HUES64 (cell line): ENCODE results near the gene CDC42EP4. TPM values are rescaled to one million over a fixed set of nuclear protein-coding genes. Genes with fewer than 3 reads are reported as not detected.

Source experiments
- H3K27ac ChIP-seq: 2 replicates; pipeline ENCODE4 v1.7.0; 2013; ENCODE audit warnings: low read depth, low read length, inconsistent platforms
- H3K27me3 ChIP-seq: 2 replicates; pipeline ENCODE4 v1.6.1; 2013; ENCODE audit warnings: mild to moderate bottlenecking, low read length; ENCODE audit not compliant: insufficient read depth
- H3K36me3 ChIP-seq: 2 replicates; pipeline ENCODE4 v1.6.1; 2013; ENCODE audit warnings: mild to moderate bottlenecking, low read length; ENCODE audit not compliant: insufficient read depth
- H3K4me1 ChIP-seq: 2 replicates; pipeline ENCODE4 v1.6.1; 2013; ENCODE audit warnings: mild to moderate bottlenecking, low read length, moderate library complexity; ENCODE audit not compliant: insufficient read depth
- H3K4me3 ChIP-seq: 2 replicates; pipeline ENCODE4 v1.5.1; 2013; ENCODE audit warnings: mild to moderate bottlenecking, low read length, moderate library complexity
- H3K9ac ChIP-seq: 2 replicates; pipeline ENCODE4 v1.6.1; 2013; ENCODE audit warnings: mild to moderate bottlenecking, low read depth, low read length
- H3K9me3 ChIP-seq: 2 replicates; pipeline ENCODE4 v1.6.1; 2013; ENCODE audit warnings: low read depth, low read length; ENCODE audit not compliant: insufficient read depth
- WGBS: fragments of 150-250, 120-280 bp; methylation state at CpG from one replicate; pipeline ENCODE4 v1.1.7; 2013; ENCODE audit warnings: missing lambda C conversion rate; 5-methylcytosine and 5-hydroxymethylcytosine counted together
- polyA plus RNA-seq, 2 experiments: library from polyadenylated mRNA; stranded (reverse); fragments of 50-300 nt; gene quantifications; one replicate each; pipeline ENCODE4 v1.2.3, GENCODE V29; 2013

Gene CDC42EP4, protein sequence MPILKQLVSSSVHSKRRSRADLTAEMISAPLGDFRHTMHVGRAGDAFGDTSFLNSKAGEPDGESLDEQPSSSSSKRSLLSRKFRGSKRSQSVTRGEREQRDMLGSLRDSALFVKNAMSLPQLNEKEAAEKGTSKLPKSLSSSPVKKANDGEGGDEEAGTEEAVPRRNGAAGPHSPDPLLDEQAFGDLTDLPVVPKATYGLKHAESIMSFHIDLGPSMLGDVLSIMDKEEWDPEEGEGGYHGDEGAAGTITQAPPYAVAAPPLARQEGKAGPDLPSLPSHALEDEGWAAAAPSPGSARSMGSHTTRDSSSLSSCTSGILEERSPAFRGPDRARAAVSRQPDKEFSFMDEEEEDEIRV
- polyA plus RNA-seq (2013, experiment 1 of 2): 16.1 TPM
- 20.4 TPM for polyA plus RNA-seq (2013, experiment 2 of 2)

DNA sequence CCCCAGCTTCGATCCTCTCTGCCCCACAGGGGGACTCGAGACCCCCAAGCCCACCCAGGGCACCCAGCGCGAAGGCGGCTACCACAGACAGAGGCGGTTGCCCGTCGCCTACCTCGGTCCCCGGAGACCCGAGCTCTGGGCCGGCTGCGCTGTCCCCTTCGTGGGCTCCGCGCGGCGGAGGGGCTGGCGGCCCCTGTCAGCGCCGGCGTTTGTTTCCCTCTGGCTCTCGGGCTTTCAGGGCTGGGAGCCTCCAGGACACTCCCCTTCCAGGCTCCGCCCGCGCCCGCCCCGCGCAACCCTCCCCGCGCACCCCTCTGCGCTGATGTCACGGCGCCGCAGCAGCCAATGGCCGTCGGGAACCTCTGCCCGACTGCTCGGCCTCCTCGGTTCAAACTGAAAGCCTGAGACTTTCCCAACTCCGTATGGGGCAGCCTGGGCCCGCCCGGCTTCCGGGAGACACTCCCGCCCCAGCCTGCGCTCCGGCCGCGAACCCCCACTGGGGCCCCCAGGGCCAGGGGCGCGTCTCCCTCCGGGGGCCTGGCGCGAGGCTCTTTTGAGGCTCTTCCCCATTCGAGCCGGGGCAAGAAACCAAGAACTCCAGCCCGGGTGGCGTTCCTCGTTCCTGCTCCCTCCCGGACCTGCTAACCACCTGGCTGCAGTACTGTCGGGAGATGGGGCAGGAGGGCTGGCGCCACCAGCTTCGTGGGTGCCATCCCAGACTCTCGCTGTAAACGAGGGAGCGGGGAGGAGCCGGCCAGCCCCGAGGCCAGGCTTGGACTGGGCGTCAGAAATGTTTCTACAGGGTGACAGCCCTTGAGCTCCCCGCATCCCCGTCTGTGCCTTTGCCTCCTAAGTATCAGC is at the start of gene CDC42EP4:
CDC42EP4 (minus strand) TSS at position 221 of the 861 bp plus-strand sequence. CDS start 25,501 bp downstream, outside the sequence.
- Histone ChIP-seq H3K27ac (peak within 1 kb of the TSS; percentile 83; the same call in 1 of the 2 replicates), H3K27me3 (peaks cover 13% of the 10 kb centered on the region), H3K9me3 (no peaks in the 10 kb centered on the region), H3K4me1 (peaks cover 27% of the 10 kb centered on the region), H3K9ac (peak within 1 kb of the TSS; percentile 81), H3K36me3 (no peaks in the 10 kb centered on the region), H3K4me3 (peak within 1 kb of the TSS; percentile 94)
- WGBS: under 1% methylated on average over 71 of the region's 71 CpGs

DNA sequence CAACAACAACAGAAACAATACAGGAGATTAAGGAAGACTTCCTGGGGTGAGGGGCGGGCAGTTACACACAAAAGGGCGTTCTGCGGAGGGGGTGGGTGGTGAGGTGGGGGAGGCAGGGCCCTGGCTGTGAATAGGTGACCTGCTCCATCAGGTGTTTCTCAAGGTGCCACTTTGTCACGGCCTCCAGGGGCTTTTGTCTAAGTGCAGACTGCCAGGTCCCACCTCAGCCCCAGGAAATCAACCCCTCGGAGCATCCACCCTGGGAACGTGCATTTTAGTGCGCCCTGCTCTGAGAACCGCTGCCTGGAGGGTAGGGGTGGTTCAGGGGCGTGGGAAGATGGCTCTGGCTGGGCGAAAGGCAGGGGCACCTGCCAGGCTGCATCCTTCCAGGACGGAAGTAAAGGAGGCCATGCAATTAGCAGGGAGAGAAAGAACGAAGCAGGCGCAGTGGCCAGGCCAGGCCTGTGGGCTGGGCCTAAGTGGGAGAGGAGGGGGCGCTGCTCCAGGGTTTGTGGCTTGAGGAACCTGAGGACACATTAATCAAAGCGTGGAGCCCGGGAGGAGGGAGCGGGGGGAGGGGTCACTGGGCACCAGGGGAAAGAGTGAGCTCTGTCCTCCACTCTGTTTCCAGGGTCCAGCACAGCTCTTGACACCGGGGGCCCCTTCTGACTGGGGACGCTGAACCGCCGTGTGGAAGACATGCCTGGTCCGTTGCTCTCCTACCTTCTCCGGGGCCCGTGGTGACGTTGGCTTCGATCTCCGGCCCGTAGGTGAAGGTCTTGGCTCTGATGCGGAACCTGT is 49.4 kb upstream of the CDC42EP4 start:
- H3K9ac ChIP-seq: peak overlapping the region; percentile 32

DNA sequence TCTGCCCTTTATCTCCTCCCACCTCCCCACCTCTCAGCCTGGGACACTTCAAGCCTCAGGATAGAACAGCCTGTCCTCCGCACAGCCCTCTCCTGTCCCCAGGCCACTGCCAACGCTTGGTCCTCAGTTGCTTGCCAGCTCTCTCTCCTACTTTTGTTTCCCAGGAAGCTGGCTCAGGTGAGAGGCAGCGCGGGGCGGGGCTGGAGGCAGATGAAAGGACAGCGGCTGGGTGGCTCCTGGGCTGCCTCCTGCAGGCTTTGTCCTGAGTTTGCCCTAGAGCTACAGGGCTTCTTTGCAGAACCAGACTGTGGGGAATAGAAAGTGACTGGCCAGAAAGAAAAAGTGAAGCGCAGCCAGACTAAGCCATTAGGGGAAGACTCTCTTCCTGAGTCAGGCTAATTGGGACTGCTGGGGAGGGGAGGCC is 48.2 kb upstream of the CDC42EP4 start:
- no peak overlapping the region for H3K4me3 ChIP-seq
- H3K27me3 ChIP-seq: no peaks in the 10 kb centered on the region
- H3K27ac ChIP-seq: peak overlapping the region; percentile 69; the same call in 1 of the 2 replicates
- 6% methylated on average over 7 of the region's 7 CpGs for WGBS
- peak overlapping the region; percentile 12; the same call in 1 of the 2 replicates for H3K9ac ChIP-seq
- no peaks in the 10 kb centered on the region for H3K36me3 ChIP-seq
- H3K9me3 ChIP-seq: no peaks in the 10 kb centered on the region
- H3K4me1 ChIP-seq: peaks cover 29% of the 10 kb centered on the region

More for the DNA sequence above, 49.4 kb upstream of the CDC42EP4 start:
- H3K4me1 ChIP-seq: peaks cover 39% of the 10 kb centered on the region
- no peaks in the 10 kb centered on the region for H3K36me3 ChIP-seq
- H3K27ac ChIP-seq: peak overlapping the region; percentile 82; the same call in 1 of the 2 replicates
- WGBS: 28% methylated on average over 29 of the region's 29 CpGs
- no peaks in the 10 kb centered on the region for H3K9me3 ChIP-seq
- no peaks in the 10 kb centered on the region for H3K27me3 ChIP-seq
- H3K4me3 ChIP-seq: peak overlapping the region; percentile 12

DNA sequence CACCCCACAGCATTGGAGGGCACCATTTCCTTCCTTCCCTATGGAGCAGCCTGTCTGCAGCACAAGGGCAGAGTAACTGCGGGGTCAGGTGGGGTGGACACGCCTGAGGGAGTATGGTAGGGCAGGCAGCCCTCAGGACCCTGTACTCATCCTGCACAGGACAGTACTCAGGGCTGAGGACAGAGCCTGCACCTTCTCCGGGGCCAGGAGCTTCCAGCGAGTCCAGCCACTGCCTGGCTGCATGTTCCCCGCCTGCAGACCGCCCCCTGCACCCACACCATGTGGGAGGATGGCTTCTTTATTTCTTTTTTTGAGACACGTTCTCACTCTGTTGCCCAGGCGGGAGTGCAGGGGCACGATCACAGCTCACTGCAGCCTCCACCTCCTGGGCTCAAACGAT is 47.6 kb upstream of the CDC42EP4 start:
- peaks cover 29% of the 10 kb centered on the region for H3K4me1 ChIP-seq
- no peaks in the 10 kb centered on the region for H3K9me3 ChIP-seq
- no peak overlapping the region for H3K4me3 ChIP-seq
- no peaks in the 10 kb centered on the region for H3K27me3 ChIP-seq
- H3K36me3 ChIP-seq: no peaks in the 10 kb centered on the region
- WGBS: 67% methylated on average over 10 of the region's 10 CpGs
- no peak overlapping the region for H3K27ac ChIP-seq
- H3K9ac ChIP-seq: no peak overlapping the region

DNA sequence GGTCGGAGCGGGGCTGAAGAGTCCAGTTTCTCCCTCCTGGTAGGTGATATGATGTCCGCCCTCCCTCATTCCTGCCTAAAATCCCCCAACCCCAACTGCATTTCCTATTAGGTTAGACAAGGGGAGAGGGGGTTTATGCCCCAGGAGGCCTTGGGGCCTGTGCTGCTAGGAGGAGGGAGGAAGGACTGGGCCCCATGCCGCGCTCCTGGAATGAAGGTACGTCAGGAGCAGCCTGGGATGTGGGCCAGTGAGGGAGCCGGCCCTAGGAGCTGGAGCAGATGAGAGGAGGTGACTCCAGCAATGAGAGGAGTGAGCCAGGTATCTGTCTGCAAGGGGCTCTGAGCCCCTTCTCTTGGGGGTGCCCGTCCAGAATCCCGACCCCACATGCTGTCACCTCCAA is 46.9 kb upstream of the CDC42EP4 start:
- H3K27ac ChIP-seq: no peak overlapping the region
- WGBS: 88% methylated on average over 8 of the region's 9 CpGs
- no peaks in the 10 kb centered on the region for H3K9me3 ChIP-seq
- H3K9ac ChIP-seq: no peak overlapping the region
- H3K36me3 ChIP-seq: no peaks in the 10 kb centered on the region
- no peaks in the 10 kb centered on the region for H3K27me3 ChIP-seq
- peaks cover 29% of the 10 kb centered on the region for H3K4me1 ChIP-seq
- no peak overlapping the region for H3K4me3 ChIP-seq

DNA sequence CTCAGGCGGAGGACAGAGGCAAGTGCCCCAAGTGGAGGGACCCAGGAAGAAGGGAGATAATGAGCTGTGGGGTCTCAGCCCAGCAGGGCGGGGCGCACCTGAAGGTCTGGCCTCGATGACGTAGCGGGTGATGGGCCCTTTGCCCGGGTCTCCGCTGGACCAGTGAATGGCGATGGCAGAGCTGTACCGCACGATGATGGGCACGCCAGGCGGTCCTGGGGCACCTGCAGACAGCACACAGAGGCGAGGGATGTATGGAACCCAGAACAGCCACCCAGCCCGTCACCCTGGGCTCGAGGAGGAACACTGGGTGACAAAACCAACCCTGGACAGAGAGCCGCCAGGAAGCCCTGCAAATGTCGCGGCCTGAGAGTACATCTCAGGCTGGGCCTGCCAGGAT is 46.2 kb upstream of the CDC42EP4 start:
- no peaks in the 10 kb centered on the region for H3K36me3 ChIP-seq
- no peak overlapping the region for H3K27ac ChIP-seq
- 96% methylated on average over 19 of the region's 19 CpGs for WGBS
- no peak overlapping the region for H3K4me3 ChIP-seq
- H3K9me3 ChIP-seq: no peaks in the 10 kb centered on the region
- no peak overlapping the region for H3K9ac ChIP-seq
- H3K27me3 ChIP-seq: no peaks in the 10 kb centered on the region
- peaks cover 26% of the 10 kb centered on the region for H3K4me1 ChIP-seq

DNA sequence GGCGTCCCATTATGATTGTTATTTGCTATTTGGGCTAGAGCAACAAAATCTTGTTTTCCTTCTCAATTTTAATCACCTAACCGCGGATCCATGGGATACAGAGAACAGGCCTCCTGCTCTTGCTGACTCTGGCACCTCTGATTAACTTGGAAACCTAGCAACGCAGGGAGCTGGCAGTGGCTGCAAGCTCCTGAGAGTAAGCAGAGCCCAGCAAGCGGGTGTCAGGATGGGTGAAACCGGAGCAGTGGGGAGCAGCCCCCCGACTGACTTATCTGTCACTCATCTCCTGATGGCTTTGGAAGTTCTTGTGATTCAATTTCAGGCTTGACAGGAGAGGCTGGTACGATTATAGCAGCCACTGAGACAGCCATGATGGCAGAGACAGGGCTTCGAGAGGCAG is 45.5 kb upstream of the CDC42EP4 start:
- Histone ChIP-seq H3K4me3 (no peak overlapping the region), H3K4me1 (peaks cover 26% of the 10 kb centered on the region), H3K9me3 (no peaks in the 10 kb centered on the region), H3K27me3 (no peaks in the 10 kb centered on the region), H3K27ac (no peak overlapping the region), H3K36me3 (no peaks in the 10 kb centered on the region), H3K9ac (no peak overlapping the region)
- 94% methylated on average over 9 of the region's 9 CpGs for WGBS

DNA sequence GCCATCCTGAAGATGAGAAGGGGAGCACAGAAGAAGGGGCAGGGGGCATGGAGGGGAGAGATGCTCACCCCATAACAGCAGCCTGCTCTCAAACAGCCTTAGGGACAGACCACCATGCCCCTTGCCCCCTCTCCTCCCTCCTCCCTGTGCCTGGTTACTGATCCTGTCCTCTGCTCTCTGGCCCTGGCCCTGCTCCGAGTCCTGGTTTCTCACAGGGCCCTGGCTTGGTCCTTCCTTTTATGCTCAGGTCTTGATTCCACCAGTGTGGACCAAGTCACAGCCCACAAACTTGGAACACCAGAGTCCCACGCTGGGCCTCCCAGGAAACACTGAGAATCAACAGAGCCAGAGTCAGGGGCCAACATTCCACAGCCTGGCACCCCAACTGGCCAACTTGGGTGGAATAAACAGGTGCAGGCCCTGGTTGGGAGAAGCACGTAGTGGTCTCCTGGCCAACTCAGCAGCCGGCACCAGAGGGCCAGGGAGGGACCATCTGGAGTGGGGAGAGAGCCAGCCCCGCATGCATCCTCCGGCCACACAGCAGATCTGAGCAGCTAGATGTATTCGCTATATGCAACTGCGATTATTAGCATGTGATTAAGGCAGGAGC is 44.9 kb upstream of the CDC42EP4 start:
- Histone ChIP-seq H3K36me3 (no peaks in the 10 kb centered on the region), H3K4me3 (no peak overlapping the region), H3K4me1 (peaks cover 21% of the 10 kb centered on the region), H3K9ac (no peak overlapping the region), H3K27me3 (no peaks in the 10 kb centered on the region), H3K9me3 (no peaks in the 10 kb centered on the region), H3K27ac (no peak overlapping the region)
- WGBS: 91% methylated on average over 8 of the region's 8 CpGs

DNA sequence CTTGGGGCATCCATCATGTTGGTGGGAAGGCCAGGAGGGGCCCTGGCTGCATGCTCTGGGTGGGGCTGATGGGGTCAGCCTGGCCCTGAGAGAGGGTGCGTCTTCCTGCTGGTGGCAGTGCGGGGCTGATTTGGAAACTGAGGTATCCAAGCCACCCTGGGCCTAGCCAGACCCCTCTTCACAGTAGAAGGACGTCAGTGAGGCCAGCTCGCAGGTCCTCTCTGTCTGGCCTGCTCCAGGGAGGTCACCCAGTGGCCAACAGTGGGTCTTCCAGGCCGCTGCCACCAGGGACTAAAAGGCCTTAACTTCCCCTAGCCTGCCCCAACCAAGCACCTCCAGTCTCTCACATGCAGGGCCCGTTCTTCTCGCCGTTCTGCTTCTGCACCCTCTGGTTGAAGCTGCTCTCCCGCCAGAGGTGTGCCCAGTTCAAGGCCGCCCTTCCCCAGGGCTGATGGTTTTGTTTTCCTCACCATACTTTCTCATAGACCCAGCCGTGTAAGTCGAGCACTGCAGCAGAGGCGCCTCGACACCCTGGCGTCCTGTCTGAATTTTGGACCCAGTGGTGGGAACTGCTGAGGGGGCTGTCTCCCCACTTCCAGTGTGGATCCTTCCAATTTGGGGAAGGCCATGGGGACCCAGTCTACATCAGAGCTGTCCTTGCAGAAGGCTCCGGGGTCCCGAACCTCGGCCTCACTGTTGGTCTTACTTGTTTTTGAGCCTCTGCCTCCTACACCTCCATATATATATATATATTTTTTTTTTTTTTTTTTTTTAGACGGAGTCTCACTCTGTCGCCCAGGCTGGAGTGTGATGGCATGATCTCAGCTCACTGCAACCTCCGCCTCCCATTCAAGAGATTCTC is 42.9 kb upstream of the CDC42EP4 start:
- no peaks in the 10 kb centered on the region for H3K36me3 ChIP-seq
- H3K4me3 ChIP-seq: no peak overlapping the region
- WGBS: 89% methylated on average over 20 of the region's 21 CpGs
- H3K27me3 ChIP-seq: no peaks in the 10 kb centered on the region
- peaks cover 3% of the 10 kb centered on the region; the same call in 1 of the 2 replicates for H3K4me1 ChIP-seq
- no peak overlapping the region for H3K27ac ChIP-seq
- H3K9ac ChIP-seq: no peak overlapping the region
- H3K9me3 ChIP-seq: no peaks in the 10 kb centered on the region

DNA sequence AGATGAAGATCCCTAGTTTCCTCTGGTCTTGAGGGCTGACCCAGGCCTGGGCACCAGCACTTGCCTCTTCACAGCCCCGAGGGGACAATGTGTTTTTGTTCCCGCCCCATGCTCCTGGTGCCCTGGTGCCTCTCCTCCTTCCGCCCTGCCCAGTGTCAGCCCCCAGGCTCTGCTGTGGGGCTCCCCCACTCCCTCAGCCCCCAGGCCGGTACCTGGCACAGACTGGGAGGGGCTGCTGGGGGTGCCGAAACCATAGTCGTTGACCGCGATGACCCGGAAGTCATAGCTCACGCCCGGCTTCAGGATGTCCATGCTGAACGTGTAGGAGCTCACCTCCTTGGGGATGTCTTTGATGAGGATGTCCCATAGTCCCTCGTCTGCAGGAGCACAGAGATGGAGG is 40.5 kb upstream of the CDC42EP4 start:
- WGBS: 92% methylated on average over 13 of the region's 13 CpGs
- Histone ChIP-seq H3K27ac (no peak overlapping the region), H3K4me3 (no peak overlapping the region), H3K9ac (no peak overlapping the region), H3K27me3 (no peaks in the 10 kb centered on the region), H3K4me1 (peaks cover 16% of the 10 kb centered on the region; the same call in 1 of the 2 replicates), H3K9me3 (no peaks in the 10 kb centered on the region), H3K36me3 (no peaks in the 10 kb centered on the region)
